Ecto neural progenitor cell (in vitro differentiated cells): Measurements from ENCODE around the gene TMEM63A.
"Not testable (repeated sequence)": the region's sequence is repeated elsewhere in the genome, so short reads cannot be mapped to it uniquely, and the experiment has no call there.

ENCODE experiments used
- DNase-seq: peaks from one replicate; pipeline ENCODE4 v3.0.0-alpha.2; 2018; ENCODE audit warnings: low spot score

Gene TMEM63A

DNA sequence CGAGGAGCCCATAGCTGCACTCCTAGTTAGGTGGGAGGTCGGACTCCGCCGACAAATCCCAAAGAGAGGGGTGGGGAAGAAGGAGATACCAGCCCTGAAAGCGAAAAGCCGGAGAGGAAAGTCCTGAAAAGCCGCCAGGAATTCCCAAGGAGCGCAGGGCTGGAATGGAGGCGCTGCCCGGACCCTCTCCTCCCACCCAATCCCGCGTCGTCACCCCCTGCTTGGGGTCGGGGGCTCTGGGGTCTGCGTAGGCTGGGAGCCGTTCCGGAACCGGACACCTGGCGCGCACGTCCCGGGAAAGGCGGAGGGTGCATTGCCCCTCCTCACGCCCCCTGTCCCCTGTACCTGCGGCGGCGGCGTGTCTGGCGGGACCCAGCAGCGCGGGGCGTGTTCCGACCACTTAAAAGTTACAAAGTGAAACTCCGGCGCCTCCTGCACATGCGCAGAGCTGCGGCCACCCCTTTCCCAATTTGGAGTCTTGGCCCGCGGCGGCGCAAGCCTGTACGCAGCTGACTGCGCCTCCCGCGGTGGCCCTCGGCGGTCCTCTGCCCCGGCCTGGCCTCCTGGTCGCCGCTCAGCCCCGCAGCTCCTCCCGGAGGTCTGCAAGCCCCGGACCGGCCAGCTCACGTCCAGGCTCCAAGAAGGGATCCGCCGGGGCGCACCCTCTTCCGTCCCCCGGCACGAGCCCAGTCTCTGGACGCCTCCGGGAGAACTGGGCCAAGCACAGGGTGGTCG is at the start of gene TMEM63A:
TSS of gene TMEM63A (minus strand) at position 422 of the 735 bp plus-strand sequence. CDS start 4,800 bp downstream, outside the sequence.
- DNase-seq, result peak; percentile 94

DNA sequence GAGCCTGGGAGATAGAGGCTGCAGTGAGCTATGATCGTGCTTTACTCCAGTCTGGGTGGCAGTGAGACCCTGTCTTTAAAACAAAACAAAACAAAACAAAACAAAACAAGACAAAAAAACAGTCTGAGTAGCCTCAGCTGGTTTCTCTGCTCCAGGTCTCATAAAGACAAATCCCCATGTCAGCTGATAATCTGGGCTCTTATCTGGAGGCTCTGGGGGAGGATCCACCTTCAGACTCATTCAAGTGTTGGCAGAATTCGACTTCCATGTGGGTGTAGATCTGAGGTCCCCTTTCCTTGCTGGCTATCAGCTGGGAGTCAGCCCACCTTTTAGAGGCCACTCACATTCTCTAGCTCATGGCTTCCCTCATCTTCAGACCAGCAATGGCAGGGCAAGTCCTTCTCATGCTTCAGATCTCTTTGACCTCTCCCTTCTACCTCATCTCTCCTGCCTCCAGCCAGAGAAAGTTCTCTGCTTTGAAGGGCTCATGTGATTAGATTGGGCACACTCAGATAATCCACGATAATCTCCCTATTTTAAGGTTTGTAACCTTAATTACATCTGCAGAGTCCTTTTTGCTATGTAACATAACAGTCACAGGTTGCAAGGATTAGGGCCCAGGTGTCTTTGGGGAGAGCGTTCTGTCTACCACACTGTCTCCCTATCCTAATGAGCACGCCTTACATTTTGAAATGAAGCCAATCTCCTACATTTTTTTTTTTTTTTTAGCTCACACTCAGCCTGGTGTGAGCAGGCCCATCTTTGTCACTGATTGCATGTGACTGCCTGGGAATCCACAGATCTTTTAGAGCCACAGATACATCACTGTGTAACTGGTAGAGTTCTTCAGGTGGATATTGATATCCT is 49.3 kb upstream of the TMEM63A start:
- no peak for DNase-seq

DNA sequence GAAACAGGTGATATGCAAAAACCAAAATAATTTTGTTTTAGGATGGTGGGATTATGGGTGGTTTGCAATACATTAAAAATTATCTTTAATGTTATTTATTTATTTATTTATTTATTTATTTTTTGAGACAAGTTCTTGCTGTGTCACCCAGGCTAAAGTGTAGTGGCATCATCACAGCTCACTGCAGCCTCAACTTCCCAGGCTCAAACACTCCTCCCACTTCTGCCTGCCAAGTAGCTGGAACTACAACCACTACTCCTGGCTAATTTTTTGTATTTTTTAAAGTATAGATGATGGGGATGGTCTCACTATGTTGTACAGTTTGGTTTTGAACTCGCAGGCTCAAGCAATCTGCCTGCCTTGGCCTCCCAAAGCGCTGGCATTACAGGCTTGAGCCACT is 48.4 kb upstream of the TMEM63A start:
- DNase-seq, result no peak

DNA sequence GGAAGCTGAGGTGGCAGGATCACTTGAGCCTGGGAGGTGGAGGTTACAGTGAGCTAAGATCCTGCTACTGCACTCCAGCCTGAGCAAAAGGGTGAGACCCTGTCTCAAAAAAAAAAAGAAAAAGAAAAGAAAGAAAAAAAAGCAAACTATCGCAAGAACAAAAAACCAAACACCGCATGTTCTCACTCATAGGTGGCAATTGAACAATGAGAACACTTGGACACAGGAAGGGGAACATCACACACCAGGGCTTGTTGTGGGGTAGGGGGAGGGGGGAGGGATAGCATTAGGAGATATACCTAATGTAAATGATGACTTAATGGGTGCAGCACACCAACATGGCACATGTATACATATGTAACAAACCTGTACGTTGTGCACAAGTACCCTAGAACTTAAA is 47.3 kb upstream of the TMEM63A start:
- DNase-seq, result not testable (repeated sequence)

DNA sequence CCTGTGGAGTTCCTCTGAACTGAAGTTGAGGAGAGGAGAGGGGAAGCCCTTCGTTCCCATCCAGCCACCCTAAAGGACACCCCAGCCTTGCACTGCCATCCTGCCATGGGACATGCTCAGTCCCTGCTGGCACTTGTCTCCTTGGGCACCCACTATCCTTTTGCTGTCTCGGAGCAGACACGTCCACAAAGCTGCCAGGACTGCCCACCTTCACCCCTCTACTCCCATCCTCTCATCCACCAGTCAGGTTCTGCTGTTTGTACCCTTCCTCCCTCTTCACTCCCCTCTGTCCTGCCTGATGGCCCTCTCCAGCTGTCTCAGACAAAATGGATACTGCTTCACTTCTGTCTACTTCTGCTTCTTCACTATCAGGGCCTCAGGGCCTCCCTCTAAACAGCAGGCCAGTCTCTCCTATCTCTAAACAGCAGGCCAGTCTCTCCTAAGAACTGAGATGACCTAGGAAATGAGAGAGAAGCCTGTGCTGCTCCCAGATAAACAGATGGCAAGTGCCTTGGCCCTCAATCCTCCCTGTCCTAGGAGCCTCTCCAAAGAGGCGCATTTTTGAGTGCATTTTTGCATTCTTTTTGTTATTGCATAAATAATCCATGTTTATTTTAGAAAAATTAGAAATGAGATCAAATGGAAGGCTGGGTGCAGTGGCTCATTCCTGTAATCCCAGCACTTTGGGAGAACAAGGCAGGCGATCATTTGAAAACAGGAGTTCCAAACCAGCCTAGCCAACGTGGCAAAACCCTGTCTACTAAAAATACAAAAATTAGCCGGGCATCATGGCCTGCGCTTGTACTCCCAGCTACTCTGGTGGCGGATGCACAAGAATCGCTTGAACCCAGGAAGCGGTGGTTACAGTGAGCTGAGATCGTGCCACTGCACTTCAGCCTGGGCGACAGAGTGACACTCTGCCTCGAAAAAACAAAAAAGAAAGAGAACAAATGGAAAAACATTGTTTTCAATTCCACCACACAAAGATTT is 46.3 kb upstream of the TMEM63A start:
- no peak for DNase-seq

DNA sequence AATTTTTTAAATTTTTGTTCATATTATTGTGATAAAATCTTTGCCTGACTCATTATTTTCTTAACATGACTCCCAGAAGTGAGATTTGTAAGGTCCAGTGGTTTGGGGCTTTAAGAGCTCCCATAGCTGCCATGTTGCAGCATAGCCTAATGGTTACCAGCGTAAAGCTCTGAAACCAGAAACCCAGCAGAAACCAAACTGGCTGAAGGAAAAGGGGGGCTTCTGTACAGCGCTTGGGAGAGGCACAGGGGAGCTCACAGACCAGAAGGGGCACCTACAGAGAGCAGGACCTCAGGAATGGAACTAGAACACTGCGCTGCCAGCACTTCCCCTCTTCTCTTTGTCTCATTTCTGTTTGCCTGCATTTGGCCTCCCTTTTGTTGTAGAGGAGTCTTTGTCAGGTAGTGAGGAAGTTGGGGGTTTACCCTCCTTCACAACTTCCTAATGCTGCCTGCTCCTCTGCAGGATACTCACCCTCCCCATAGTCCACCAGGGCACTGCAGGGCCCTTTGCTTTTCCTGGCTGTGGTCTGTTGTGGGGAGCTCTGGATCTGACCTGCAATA is 44.5 kb upstream of the TMEM63A start:
- no peak for DNase-seq

DNA sequence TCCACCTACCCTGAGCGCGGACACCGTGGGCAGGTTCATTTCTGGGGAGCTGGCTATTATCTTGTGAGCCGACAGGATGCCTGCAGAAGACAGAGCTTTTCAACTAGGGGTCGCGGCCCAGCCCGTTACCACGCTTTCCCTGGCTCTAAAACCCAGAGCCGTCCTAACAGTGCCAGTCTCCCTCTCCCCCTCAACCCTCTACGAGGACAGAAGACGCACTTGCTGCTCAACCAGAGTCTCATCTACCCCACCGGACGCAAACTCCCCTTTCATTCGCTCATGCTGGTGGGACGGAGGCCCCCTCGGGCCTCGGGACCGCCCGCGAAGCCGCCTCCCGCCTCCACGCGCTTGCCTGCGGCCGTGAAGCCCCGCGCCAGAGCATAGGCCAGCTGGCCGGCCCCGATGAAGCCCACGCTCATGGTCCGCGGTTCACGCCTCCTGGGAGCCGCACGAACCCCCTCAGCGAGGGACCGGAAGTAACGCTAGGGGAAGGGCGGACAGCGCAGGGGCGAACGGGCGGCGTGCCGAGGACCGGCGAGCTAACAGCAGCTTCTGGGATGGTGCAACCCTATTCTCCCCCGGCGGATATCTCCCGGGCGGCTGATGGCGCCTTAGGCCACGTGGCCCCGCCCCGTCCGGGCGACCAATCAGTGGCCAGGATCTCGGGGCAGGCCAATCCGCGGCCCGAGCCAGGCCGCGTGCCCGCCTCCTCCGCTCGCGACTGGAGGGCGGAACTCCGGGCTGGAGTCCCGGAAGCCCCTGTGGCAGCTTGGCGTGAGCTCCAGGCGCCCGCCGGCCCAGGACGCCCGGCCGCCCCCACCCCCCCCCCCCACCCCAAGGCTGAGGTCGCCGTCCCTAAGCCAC is 41.7 kb upstream of the TMEM63A start, which contains the start of gene PYCR2:
TSS of gene PYCR2 (minus strand) at position 559 of the 864 bp plus-strand sequence. CDS start at position 419, 140 bp downstream.
- peak; percentile 97 for DNase-seq

DNA sequence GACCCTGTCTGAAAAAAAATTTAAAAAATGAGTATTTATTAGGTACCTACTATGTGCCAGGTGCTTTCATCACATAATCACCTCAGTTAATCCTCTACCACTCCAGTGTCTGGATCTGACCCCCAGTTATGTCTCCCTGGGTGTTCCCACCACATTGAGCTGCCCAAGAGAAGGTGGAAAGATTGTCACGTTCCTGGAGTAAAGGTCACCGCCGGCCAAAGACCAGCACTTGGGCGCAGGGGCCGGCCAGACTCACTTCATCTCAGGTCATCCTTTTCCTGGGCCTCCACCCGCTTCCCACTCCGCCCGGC is 41.2 kb upstream of the TMEM63A start:
- no peak for DNase-seq

DNA sequence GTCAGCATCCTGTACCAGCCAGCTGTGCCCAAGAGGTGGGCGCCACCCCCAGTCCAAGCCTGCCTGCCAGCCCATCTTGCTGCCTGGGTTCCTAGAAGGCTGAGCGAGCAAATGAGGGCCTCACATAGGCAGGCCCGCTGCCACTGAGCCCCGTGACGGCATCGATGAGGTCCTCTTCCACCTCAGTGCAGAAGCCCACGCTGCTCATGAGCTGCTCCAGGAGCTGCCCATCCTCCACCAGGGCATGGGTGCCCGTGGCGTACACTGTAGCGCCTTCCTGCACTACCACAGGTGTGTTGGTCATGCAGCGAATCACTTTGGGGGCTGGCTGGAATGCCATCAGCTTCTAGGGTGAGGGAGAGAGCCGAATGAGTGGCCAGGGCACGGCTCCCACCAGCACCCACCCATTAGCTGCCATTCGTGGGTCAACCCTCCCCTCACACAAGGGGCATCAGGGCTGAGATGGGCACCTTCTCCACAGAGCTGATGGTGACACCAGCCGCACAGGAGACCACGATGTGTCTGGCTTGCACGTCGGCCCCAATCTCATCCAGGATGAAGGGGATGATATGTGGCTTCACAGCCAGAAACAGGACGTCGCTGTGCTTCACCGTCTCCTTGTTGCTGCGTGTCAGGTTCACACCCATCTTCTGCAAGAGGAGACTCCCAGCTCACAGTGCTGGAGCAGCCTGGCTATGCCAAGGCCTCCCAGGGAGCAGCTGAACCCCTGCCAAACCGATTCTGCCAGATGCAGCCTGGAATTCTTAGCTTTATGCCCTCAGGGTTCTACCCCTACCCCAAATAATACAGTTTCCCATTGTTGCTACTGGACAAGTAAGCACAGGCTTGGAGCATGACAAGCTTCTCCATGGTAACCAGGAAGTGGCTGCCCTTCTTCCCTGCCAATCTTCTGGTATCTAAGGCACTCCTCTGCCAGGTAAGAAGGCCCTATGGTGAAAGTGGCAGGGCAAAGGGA is 39.8 kb upstream of the TMEM63A start:
- no peak for DNase-seq

DNA sequence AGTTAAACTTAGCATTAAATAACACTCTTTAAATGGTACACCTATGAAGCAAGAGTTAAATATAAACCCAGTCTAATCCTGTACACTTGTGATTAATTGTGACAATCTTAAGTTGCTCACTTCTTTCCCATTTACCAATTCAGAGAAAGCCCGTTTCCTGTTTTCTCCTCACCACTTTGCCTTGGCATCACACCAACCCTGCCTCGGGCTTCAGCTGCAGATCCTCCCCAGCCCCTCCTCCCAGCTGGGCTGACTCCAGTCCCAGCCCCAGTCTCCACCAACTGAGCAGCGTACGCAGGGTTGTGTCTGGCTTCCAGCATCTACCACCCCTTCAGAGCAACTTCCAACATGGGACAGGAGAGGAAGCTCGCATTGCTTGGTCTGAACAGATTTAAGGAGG is 37.7 kb upstream of the TMEM63A start:
- no peak for DNase-seq

DNA sequence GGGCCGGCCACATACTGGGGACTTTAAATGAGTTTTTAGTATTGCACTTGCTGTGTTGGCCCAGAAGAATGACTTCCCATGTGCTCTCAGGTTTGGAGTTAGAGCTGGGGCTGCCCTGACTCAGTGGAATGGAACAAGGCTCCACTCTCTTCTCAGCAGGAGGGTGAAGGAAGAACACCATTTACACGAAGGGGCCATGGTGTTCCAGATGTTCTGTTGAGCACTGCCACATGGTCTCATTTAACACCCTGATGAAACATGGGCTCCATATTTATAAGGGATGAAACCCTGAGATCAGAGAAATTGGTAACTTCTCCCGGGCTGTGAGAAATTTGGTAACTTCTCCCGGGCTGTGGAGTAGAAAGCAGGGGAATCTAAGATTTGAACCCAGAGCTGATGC is 36.1 kb upstream of the TMEM63A start:
- DNase-seq, result no peak

DNA sequence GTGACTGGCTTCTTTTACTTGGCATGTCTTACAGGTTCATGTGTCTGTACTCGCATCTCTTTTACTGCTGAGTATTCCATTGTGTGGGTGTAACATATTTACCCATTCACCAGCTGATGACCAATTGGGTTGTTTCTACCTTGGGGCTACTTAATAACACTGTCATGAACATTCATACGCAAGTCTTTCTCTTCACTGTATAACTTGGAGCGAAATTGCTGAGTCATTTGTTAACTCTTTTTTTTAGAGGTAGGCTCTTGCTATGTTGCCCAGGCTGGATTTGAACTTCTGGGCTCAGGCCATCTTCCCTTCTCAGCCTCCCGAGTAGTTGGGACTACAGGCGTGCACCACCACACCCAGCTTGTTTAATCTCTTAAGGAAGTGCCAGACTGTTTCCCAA is 35.4 kb upstream of the TMEM63A start:
- no peak for DNase-seq

DNA sequence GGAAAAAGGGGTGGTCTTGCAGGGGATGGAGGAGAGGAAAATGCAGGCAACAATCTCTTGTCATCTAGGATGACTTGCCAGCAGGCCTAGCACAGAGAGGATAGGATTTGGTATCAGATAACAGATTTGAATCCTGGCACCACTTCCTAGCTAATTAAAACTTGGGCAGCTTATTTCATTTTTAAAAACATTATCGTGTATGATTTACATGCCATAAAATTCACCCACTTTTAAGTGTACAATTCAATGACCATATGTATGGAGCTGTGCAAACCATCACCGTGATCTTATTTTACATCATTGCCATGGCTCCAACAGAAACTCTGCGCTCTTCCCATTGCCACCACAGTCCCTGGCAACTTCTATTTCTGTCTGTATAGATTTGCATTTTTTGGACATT is 34.9 kb upstream of the TMEM63A start:
- DNase-seq, result no peak

DNA sequence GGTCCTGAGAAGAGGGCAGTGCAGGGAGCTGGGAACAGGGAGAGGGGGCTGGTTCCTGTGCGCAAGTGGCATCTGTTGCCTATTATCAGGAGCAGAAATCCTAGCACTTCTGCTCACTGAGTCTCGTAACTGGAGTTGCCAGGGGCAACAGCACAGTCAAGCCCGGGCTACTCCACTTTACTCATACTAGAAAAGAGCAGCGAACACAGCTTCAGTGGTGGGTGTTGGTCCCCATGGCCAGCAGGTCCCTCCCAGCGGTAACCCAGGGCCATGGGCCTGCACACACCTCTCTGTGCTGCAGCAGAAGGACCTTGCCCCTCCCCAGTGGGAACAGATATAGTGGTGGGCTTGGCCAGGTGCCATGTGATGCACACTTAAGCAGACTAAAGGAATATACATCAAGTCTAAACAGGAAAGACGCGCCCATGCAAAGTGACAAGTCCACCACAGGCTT is 33.4 kb upstream of the TMEM63A start:
- no peak for DNase-seq

DNA sequence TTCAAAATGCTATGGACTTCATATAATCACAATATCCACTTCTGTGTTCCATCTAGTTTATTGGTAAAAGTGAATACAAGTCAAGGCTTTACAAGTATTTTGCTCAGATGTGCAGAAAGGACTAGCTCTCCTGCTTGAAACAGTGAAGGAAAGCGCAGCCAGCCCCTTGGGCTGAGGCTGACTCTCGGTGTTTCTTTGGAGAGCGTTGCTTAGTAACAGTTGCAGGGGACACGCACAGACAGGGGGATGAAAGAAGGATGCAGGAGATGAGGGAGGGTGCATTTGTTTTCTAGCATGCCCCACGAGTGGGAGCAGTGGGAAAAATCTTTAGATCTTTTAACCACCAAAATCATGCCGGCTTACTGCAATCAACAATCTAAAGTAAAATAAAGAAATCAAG is 32.8 kb upstream of the TMEM63A start:
- no peak for DNase-seq

DNA sequence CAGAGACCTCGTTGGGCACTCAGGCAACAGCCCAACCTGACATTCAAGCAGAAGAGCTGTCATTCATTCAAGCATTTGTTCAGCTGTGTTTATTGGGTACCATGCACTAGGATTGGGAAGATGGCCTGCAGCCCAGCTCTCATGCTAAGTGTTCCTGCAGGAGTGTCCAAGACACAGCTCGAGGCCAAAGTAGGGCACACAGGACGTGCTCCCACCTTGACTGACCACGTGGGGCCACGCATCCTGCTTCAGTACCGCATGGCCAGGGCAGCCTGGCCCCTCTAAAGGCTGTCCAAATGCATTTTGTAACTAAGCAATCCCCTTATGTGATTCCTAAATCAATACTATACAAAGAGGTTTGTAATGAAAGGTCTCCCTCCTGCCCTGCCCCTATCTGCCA is 32.2 kb upstream of the TMEM63A start:
- DNase-seq, result no peak

DNA sequence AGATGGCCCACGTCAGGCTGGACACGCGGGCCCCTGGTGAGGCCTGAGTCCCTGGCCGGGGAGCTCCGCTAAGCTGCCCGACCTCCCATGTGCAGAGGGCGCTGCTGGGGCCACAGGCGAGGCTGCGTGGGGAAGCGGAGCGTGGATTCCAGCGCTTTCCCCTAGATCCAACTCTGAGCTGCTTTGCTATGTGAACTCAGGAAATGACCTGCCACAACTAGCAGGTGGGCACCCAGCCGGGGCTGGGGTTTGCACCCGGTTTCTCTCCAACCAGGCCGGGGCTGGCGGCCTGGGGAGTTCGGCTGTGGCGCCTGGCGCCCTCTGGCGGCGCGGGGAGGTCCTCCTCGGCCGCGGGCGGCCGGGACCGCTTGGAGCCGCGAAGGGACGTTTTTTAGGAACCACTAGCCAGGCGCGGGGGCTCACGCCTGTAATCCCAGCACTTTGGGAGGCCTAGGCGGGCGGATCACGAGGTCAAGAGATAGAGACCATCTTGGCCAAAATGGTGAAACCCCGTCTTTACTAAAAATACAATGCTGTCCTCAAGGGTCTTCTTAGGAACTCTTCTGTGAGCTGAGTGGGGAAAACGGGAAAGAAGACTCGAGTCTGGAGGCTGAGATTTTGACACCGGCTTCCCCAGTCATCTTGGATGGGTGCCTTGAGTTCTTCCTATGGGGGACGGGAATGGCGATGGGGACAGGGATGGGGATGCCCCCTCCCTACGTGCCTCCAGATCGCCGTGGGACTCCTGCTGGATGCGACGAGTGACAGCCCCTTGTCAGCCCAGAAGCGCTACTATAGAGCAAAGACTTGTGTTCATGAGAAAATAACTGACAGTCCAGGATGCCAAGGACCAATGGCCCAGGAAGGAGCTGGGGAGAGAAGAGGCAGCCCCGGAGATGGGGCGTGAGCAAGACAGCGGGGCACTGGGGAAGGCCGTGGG is 29.3 kb upstream of the TMEM63A start:
- DNase-seq, result peak; percentile 84

DNA sequence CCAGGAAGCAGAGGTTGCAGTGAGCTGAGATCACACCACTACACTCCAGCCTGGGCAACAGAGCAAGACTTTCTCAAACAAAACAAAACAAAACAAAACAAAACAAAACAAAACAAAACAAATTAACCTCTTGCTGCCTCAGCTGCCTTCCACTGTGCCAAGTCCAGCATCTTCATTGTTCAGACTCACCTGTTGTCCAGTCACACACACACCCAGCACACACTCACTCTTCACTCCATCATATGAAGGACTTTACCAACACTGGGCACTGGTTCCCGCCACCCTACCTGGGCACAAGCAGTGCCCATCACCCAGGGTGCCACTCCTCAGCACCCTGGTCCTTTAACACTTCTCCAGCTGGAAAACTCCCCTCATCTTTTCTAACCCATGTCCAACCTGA is 27.3 kb upstream of the TMEM63A start:
- no peak for DNase-seq
